CD4-positive, CD25-positive, alpha-beta regulatory T cell (primary cell): ENCODE measurements around the gene RUSF1. TPM values are rescaled to one million over a fixed set of nuclear protein-coding genes. Genes with fewer than 3 reads are reported as not detected.

Experiments used
- polyA plus RNA-seq, 4 donors: library from polyadenylated mRNA; unstranded; fragments of 300-500 nt; fragmentation: Illumina TruSeq; gene quantifications; one replicate each; pipeline ENCODE4 v1.2.3, GENCODE V29; 2021
- total RNA-seq: library from RNA; stranded (reverse); gene quantifications from one replicate; pipeline ENCODE4 v1.2.3, GENCODE V29; 2022

The RUSF1 gene
- total and polyA plus RNA-seq, 5 donors from 2014 or later, result 17.9 to 44.7 (median 21.6) TPM

Other genes starting within 250 kb of the RUSF1 start
- gene ITGAM, start 248.4 kb downstream of the RUSF1 start, total RNA-seq, result 13.1 TPM
- gene ITGAM, start 248.4 kb downstream of the RUSF1 start, polyA plus RNA-seq, result 1 to 10 TPM in 3 of 4 donors, under 1 TPM in 1; 0.71 to 4.8 (median 1.4) TPM
- 1.9 TPM for gene ITGAX, start 153.2 kb downstream of the RUSF1 start, total RNA-seq
- under 1 TPM in 1 of 4 donors, not detected in 3; 0.47 TPM for gene ITGAX, start 153.2 kb downstream of the RUSF1 start, polyA plus RNA-seq
- gene ITGAD, start 115.1 kb downstream of the RUSF1 start, total RNA-seq, result not detected
- gene ITGAD, start 115.1 kb downstream of the RUSF1 start, polyA plus RNA-seq, result not detected
- not detected for gene COX6A2, start 80.0 kb downstream of the RUSF1 start, total RNA-seq
- not detected for gene COX6A2, start 80.0 kb downstream of the RUSF1 start, polyA plus RNA-seq
- gene ZNF843, start 65.6 kb downstream of the RUSF1 start, total RNA-seq, result 0.12 TPM
- gene ZNF843, start 65.6 kb downstream of the RUSF1 start, polyA plus RNA-seq, result under 1 TPM in 2 of 4 donors, not detected in 2; 0.06 to 0.09 TPM
- gene ARMC5, start 48.9 kb downstream of the RUSF1 start, total RNA-seq, result 11.4 TPM
- 1 to 10 TPM; 4.0 to 5.9 (median 5.6) TPM for gene ARMC5, start 48.9 kb downstream of the RUSF1 start, polyA plus RNA-seq
- gene TGFB1I1, start 36.2 kb downstream of the RUSF1 start, total RNA-seq, result 1.6 TPM
- gene TGFB1I1, start 36.2 kb downstream of the RUSF1 start, polyA plus RNA-seq, result 1 to 10 TPM in 2 of 4 donors, under 1 TPM in 2; 0.33 to 5.0 (median 1.5) TPM
- gene SLC5A2, start 25.3 kb downstream of the RUSF1 start, total RNA-seq, result 3.8 TPM
- 1 to 10 TPM in 3 of 4 donors, under 1 TPM in 1; 0.76 to 2.2 (median 1.4) TPM for gene SLC5A2, start 25.3 kb downstream of the RUSF1 start, polyA plus RNA-seq
- gene AHSP, start 19.5 kb upstream of the RUSF1 start, total RNA-seq, result not detected
- gene AHSP, start 19.5 kb upstream of the RUSF1 start, polyA plus RNA-seq, result not detected